Peyer's patch (tissue), 4 donors: ENCODE data around the gene TXNL1. TPM values are rescaled to one million over a fixed set of nuclear protein-coding genes. Genes with fewer than 3 reads are reported as not detected.

Source experiments
- DNase-seq, 3 donors: peaks; one replicate each; pipeline ENCODE4 v3.0.0-alpha.2; 2017 to 2019
- H3K27ac ChIP-seq, 4 donors: fragments of 200-600 bp; sonication (generic); one replicate each; pipeline ENCODE4 v1.5.1; 2016 to 2019
- H3K27me3 ChIP-seq, 2 donors: fragments of 200-600 bp; sonication (generic); one replicate each; pipeline ENCODE4 v1.5.1; 2019
- H3K36me3 ChIP-seq, 3 donors: fragments of 200-600 bp; sonication (generic); one replicate each; pipeline ENCODE4 v1.5.1; 2016 to 2019
- H3K4me1 ChIP-seq, 4 donors: fragments of 200-600 bp; sonication (generic); one replicate each; pipeline ENCODE4 v1.5.1; 2016 to 2019
- H3K4me3 ChIP-seq, 4 donors: fragments of 200-600 bp; sonication (generic); 1 replicate in 3 of 4; 2 replicates in 1 of 4; pipeline ENCODE4 v1.5.1; 2016 to 2019; ENCODE audit warnings: mild to moderate bottlenecking in 1 of 4
- H3K9me3 ChIP-seq, 4 donors: fragments of 200-600 bp; sonication (generic); one replicate each; pipeline ENCODE4 v1.5.1; 2016 to 2019; ENCODE audit warnings: mild to moderate bottlenecking in 1 of 4
- CTCF ChIP-seq, 6 experiments: fragments of 450-650 bp in 4 of 6; fragments of 200-600 bp in 2 of 6; sonication (generic) in 1 of 6; IDR thresholded peaks; one replicate each; pipeline ENCODE4 v1.5.1; 2017 to 2019; ENCODE audit warnings: antibody characterized with exemption in 6 of 6, mild to moderate bottlenecking in 3 of 6, moderate library complexity in 1 of 6
- POLR2A ChIP-seq, 2 donors: fragments of 450-650 bp; IDR thresholded peaks; one replicate each; pipeline ENCODE4 v1.5.1; 2017; ENCODE audit warnings: antibody characterized with exemption in 2 of 2, mild to moderate bottlenecking in 2 of 2, moderate library complexity in 2 of 2
- total RNA-seq, 4 donors: library from RNA; depleted of rRNA; stranded (reverse); fragments of >200 nt; gene quantifications; one replicate each; pipeline ENCODE4 v1.1.0, GENCODE V29; 2016

Gene TXNL1
- total RNA-seq, 4 donors from 2014 or later: 25.3 to 40.6 (median 31.8) TPM

GRCh38 chr18:56672391-56672790 is 34.0 kb upstream of the TXNL1 start:
- DNase-seq: no peak
- Histone ChIP-seq H3K36me3 (no peaks in the 10 kb centered on the region), H3K27ac (no peak overlapping the region), H3K27me3 (no peaks in the 10 kb centered on the region), H3K9me3 (no peaks in the 10 kb centered on the region), H3K4me1 (no peaks in the 10 kb centered on the region), H3K4me3 (no peak overlapping the region)
- TF ChIP-seq POLR2A (IDR thresholded peaks at IDR 0.05) (no peak), CTCF (IDR thresholded peaks at IDR 0.05) (no peak)

- no peak overlapping the region for H3K27ac ChIP-seq
- DNase-seq: no peak
- H3K27me3 ChIP-seq: no peaks in the 10 kb centered on the region
- H3K4me1 ChIP-seq: peaks cover 0 to 3% (median 1%) of the 10 kb centered on the region in 4 donors
- TF ChIP-seq CTCF (IDR thresholded peaks at IDR 0.05) (no peak), POLR2A (IDR thresholded peaks at IDR 0.05) (no peak)
- no peaks in the 10 kb centered on the region for H3K36me3 ChIP-seq
- H3K4me3 ChIP-seq: no peak overlapping the region
- no peaks in the 10 kb centered on the region for H3K9me3 ChIP-seq
These were observed 24.5 kb upstream of the TXNL1 start for GRCh38 chr18:56662902-56663301.

GRCh38 chr18:56662502-56662901 is 24.1 kb upstream of the TXNL1 start:
- peaks cover 0 to 3% (median 1%) of the 10 kb centered on the region in 4 donors for H3K4me1 ChIP-seq
- no peak for DNase-seq
- no peaks in the 10 kb centered on the region for H3K27me3 ChIP-seq
- no peak overlapping the region for H3K27ac ChIP-seq
- H3K4me3 ChIP-seq: no peak overlapping the region
- no peaks in the 10 kb centered on the region for H3K9me3 ChIP-seq
- H3K36me3 ChIP-seq: no peaks in the 10 kb centered on the region
- TF ChIP-seq POLR2A (IDR thresholded peaks at IDR 0.05): no peak
- TF ChIP-seq CTCF (IDR thresholded peaks at IDR 0.05): no peak

- Histone ChIP-seq H3K27ac (no peak overlapping the region), H3K36me3 (no peaks in the 10 kb centered on the region), H3K9me3 (no peaks in the 10 kb centered on the region), H3K4me3 (no peak overlapping the region), H3K27me3 (no peaks in the 10 kb centered on the region), H3K4me1 (peaks cover 0 to 3% (median 1%) of the 10 kb centered on the region in 4 donors)
- no peak for TF ChIP-seq CTCF (IDR thresholded peaks at IDR 0.05)
- no peak for TF ChIP-seq POLR2A (IDR thresholded peaks at IDR 0.05)
- DNase-seq: no peak
These were observed 23.6 kb upstream of the TXNL1 start for GRCh38 chr18:56662063-56662408.

DNA sequence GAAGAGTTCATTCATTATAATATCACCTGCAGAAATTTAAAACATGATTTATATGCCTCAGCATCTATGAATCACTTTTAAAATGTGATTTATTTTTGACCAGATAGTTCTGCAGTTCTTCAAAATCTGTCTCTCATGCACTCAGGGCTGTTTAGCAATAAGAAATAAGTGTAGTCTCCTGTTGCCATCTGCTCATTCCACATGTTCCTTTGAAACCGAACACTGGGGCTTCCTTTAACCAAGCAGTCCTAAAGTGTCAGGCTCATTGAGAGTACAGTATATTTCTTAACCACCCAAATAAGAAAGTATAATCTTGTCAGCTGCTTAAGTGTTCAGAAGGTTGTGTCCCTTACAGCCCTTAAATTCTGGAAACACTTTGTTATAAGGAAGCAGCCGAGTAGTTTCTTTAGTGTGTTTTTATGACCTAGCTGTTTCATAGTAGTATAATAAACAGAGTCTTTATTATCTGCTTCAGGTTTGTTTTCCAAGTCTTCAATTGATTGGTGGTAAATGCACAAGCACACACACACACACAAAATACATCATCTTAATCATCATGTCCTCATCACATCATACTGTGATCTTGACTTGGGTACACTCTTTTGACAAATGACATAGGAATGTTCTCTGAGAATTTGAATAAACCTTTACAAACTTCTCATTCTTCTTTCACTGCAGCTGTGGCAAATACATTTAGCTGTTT is 23.1 kb upstream of the TXNL1 start:
- Histone ChIP-seq H3K4me3 (no peak overlapping the region), H3K27me3 (no peaks in the 10 kb centered on the region), H3K4me1 (peaks cover 0 to 3% (median 1%) of the 10 kb centered on the region in 4 donors), H3K9me3 (no peaks in the 10 kb centered on the region), H3K27ac (no peak overlapping the region), H3K36me3 (no peaks in the 10 kb centered on the region)
- TF ChIP-seq POLR2A (IDR thresholded peaks at IDR 0.05): no peak
- no peak for TF ChIP-seq CTCF (IDR thresholded peaks at IDR 0.05)
- DNase-seq: no peak
